HL-60 (cell line): ENCODE measurements around the gene HS3ST4.

Experiments
- DNase-seq, 2 experiments: peaks; one replicate each; pipeline ENCODE4 v3.0.0-alpha.2; 2010 to 2020; ENCODE audit warnings: low read depth in 1 of 2, low spot score in 1 of 2
- H3K27ac ChIP-seq: fragments of 250-450 bp; sonication (Bioruptor Pico); replicated peaks from 2 replicates; pipeline ENCODE4 v1.5.1; 2020; ENCODE audit warnings: mild to moderate bottlenecking, moderate library complexity
- H3K27me3 ChIP-seq: fragments of 250-450 bp; sonication (Bioruptor Pico); 2 replicates; pipeline ENCODE4 v1.5.1; 2021; ENCODE audit warnings: mild to moderate bottlenecking, moderate library complexity; ENCODE audit not compliant: insufficient read depth, poor library complexity, severe bottlenecking
- H3K4me3 ChIP-seq: replicated peaks from 2 replicates; pipeline ENCODE4 v1.5.1; 2011; ENCODE audit warnings: mild to moderate bottlenecking, control low read depth, low read length; ENCODE audit not compliant: insufficient read depth
- GABPA ChIP-seq: IDR thresholded peaks from 2 replicates; pipeline ENCODE4 v1.6.1; 2012; ENCODE audit warnings: low read depth
- POLR2AphosphoS5 ChIP-seq: IDR thresholded peaks from 2 replicates; pipeline ENCODE4 v1.6.1; 2012; ENCODE audit warnings: low read depth
- SPI1 ChIP-seq: IDR thresholded peaks from 2 replicates; pipeline ENCODE4 v1.6.1; 2012; ENCODE audit warnings: low read depth, mild to moderate bottlenecking, borderline replicate concordance
- TF ChIP-seq, protein P1 (sequence below): IDR thresholded peaks from one replicate; pipeline ENCODE4 v1.5.1; 2011; ENCODE audit warnings: low read length, control low read depth, inconsistent platforms; ENCODE audit not compliant: insufficient read depth
- TF ChIP-seq, protein P2 (sequence below): IDR thresholded peaks from 2 replicates; pipeline ENCODE4 v1.6.1; 2012; ENCODE audit warnings: low read depth; ENCODE audit not compliant: insufficient replicate concordance

The HS3ST4 gene

DNA sequence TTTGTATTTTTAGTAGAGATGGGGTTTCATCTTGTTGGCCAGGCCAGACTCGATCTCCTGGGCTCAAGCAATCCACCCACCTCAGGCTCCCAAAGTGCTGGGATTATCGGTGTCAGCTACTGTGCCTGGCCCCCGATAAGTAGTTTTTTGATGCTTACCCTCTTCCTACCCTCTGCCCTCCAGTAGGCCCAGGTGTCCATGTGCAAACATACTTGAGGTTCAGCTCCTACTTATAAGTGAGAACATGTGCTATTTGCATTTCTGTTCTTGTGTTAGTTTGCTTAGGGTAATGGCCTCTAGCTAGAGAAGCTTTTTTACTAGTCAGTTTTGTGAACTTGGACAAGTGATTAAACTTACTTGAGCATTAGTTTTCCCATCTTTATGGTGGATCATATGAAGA is 136.8 kb downstream of the HS3ST4 start:
- TF ChIP-seq, protein P1, sequence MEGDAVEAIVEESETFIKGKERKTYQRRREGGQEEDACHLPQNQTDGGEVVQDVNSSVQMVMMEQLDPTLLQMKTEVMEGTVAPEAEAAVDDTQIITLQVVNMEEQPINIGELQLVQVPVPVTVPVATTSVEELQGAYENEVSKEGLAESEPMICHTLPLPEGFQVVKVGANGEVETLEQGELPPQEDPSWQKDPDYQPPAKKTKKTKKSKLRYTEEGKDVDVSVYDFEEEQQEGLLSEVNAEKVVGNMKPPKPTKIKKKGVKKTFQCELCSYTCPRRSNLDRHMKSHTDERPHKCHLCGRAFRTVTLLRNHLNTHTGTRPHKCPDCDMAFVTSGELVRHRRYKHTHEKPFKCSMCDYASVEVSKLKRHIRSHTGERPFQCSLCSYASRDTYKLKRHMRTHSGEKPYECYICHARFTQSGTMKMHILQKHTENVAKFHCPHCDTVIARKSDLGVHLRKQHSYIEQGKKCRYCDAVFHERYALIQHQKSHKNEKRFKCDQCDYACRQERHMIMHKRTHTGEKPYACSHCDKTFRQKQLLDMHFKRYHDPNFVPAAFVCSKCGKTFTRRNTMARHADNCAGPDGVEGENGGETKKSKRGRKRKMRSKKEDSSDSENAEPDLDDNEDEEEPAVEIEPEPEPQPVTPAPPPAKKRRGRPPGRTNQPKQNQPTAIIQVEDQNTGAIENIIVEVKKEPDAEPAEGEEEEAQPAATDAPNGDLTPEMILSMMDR, result no peak
- TF ChIP-seq GABPA (no peak), POLR2AphosphoS5 (no peak), SPI1 (no peak)
- TF ChIP-seq, protein P2, sequence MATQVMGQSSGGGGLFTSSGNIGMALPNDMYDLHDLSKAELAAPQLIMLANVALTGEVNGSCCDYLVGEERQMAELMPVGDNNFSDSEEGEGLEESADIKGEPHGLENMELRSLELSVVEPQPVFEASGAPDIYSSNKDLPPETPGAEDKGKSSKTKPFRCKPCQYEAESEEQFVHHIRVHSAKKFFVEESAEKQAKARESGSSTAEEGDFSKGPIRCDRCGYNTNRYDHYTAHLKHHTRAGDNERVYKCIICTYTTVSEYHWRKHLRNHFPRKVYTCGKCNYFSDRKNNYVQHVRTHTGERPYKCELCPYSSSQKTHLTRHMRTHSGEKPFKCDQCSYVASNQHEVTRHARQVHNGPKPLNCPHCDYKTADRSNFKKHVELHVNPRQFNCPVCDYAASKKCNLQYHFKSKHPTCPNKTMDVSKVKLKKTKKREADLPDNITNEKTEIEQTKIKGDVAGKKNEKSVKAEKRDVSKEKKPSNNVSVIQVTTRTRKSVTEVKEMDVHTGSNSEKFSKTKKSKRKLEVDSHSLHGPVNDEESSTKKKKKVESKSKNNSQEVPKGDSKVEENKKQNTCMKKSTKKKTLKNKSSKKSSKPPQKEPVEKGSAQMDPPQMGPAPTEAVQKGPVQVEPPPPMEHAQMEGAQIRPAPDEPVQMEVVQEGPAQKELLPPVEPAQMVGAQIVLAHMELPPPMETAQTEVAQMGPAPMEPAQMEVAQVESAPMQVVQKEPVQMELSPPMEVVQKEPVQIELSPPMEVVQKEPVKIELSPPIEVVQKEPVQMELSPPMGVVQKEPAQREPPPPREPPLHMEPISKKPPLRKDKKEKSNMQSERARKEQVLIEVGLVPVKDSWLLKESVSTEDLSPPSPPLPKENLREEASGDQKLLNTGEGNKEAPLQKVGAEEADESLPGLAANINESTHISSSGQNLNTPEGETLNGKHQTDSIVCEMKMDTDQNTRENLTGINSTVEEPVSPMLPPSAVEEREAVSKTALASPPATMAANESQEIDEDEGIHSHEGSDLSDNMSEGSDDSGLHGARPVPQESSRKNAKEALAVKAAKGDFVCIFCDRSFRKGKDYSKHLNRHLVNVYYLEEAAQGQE, result no peak
- H3K4me3 ChIP-seq, result no peak overlapping the region
- no peak for DNase-seq
- H3K27ac ChIP-seq, result no peak overlapping the region
- H3K27me3 ChIP-seq, result no peaks in the 10 kb centered on the region

DNA sequence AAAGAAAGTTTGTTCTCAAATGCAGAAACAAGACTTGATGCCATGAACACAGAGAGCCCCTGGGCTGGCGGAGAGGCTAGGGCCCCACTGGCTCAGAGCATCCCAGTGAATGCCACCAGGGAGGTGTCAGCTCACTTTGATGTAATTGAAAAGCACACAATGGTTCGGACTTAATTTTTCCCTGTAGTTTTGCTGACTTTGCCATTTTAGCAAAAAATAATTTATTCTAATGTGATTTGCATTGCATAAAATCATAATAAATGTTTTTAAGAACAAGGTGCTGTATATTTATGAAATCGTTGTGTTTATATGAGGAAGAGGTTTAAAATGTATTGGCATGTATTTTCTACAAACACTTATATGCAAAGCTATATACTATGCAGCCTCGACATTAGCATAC is 140.5 kb downstream of the HS3ST4 start:
- TF ChIP-seq POLR2AphosphoS5, result no peak
- no peak for DNase-seq
- no peak overlapping the region for H3K27ac ChIP-seq

GRCh38 chr16:25834101-25834500 is 142.3 kb downstream of the HS3ST4 start:
- no peak for DNase-seq
- Histone ChIP-seq H3K27ac (no peak overlapping the region), H3K27me3 (no peaks in the 10 kb centered on the region), H3K4me3 (no peak overlapping the region)
- TF ChIP-seq POLR2AphosphoS5, result no peak
- TF ChIP-seq GABPA, result no peak
- TF ChIP-seq, protein P1, result no peak
- TF ChIP-seq SPI1, result no peak
- TF ChIP-seq, protein P2, result no peak

More for the DNA sequence above, 140.5 kb downstream of the HS3ST4 start:
- Histone ChIP-seq H3K4me3 (no peak overlapping the region), H3K27me3 (no peaks in the 10 kb centered on the region)

DNA sequence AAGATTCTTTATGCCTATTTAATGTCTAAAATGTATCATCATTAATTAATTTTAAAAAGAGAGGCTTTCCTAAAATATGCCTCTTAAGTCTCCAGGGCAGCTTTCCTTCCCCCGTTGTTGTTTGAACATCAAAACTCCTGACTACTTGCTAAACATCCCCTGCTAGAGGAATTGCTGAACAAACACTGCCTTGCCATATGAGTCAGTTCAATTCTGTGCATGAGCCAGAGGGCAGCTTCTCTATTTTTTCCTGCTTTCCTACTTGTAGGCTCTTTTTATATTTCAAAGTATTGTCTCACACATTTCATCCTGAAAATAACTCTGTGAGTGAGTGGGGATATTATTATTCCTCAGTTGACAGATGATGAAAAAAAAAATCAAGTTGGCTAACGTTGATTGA is 143.4 kb downstream of the HS3ST4 start:
- TF ChIP-seq GABPA, result no peak
- no peak for TF ChIP-seq SPI1
- no peak for TF ChIP-seq POLR2AphosphoS5
- TF ChIP-seq, protein P2, result no peak
- TF ChIP-seq, protein P1, result no peak
- H3K27me3 ChIP-seq, result no peaks in the 10 kb centered on the region
- DNase-seq, result no peak
- no peak overlapping the region for H3K27ac ChIP-seq
- H3K4me3 ChIP-seq, result no peak overlapping the region
